K562 (cell line): ENCODE data around the gene SLC31A1.

Source experiments
- CTCF ChIP-seq, 3 experiments: IDR thresholded peaks in 2 of 3; conservative IDR thresholded peaks in 1 of 3; 2 replicates each; pipeline ENCODE4 v1.5.1; 2011 to 2012; ENCODE audit warnings: low read length in 3 of 3, mild to moderate bottlenecking in 3 of 3, control low read depth in 2 of 3, improper control_type of control experiment in 1 of 3, inconsistent platforms in 1 of 3, low read depth in 1 of 3, mixed read lengths in 1 of 3, moderate library complexity in 1 of 3; ENCODE audit not compliant: insufficient read depth in 2 of 3
- ELK3 ChIP-seq: fragments of 450-650 bp; formaldehyde crosslinking; IDR thresholded peaks from 2 replicates; pipeline ENCODE4 v1.4.0; 2020; ENCODE audit warnings: mild to moderate bottlenecking
- FOS ChIP-seq: IDR thresholded peaks from 3 replicates; pipeline ENCODE4 v1.6.1; 2011; ENCODE audit not compliant: insufficient read length; ENCODE audit errors: extremely low read depth
- KLF13 ChIP-seq: fragments of 450-650 bp; IDR thresholded peaks from 2 replicates; pipeline ENCODE4 v1.6.1; 2016; ENCODE audit warnings: missing genetic modification characterization, low read depth, mild to moderate bottlenecking, missing compliant biosample characterization, moderate library complexity, borderline replicate concordance
- MYC ChIP-seq, 2 experiments: fragments of 250-450 bp in 1 of 2; sonication (Bioruptor Pico) in 1 of 2; IDR thresholded peaks; 2 replicates each; pipeline versions ENCODE4 v1.5.1 to v1.6.1; 2012 to 2021; ENCODE audit warnings: low read depth in 2 of 2, borderline replicate concordance in 1 of 2, improper control_type of control experiment in 1 of 2, low read length in 1 of 2, mild to moderate bottlenecking in 1 of 2, moderate library complexity in 1 of 2
- PATZ1 ChIP-seq: fragments of 250-450 bp; sonication (Bioruptor Pico); IDR thresholded peaks from 2 replicates; pipeline ENCODE4 v1.5.0; 2020; ENCODE audit warnings: mild to moderate bottlenecking, borderline replicate concordance
- SP1 ChIP-seq: sonication (generic); formaldehyde crosslinking; IDR thresholded peaks from 2 replicates; pipeline ENCODE4 v1.8.1; 2022; ENCODE audit warnings: mild to moderate bottlenecking, missing genetic modification reagents
- ZBED1 ChIP-seq: IDR thresholded peaks from 2 replicates; pipeline ENCODE4 v1.6.1; 2014
- ZFP36 ChIP-seq: fragments of 150-350 bp; IDR thresholded peaks from 2 replicates; pipeline ENCODE4 v1.6.1; 2018; ENCODE audit warnings: low read length, low read depth; ENCODE audit not compliant: partially characterized antibody
- ZNF121 ChIP-seq: sonication (generic); formaldehyde crosslinking; conservative IDR thresholded peaks from 2 replicates; pipeline ENCODE4 v1.8.0; 2022; ENCODE audit warnings: missing genetic modification reagents
- ZNF23 ChIP-seq: fragments of 250-450 bp; sonication (Bioruptor Pico); IDR thresholded peaks from 2 replicates; pipeline ENCODE4 v1.4.0; 2020; ENCODE audit warnings: mild to moderate bottlenecking
- TF ChIP-seq, protein P1 (sequence below): fragments of 450-650 bp; formaldehyde crosslinking; IDR thresholded peaks from 2 replicates; pipeline ENCODE4 v1.4.0; 2022; ENCODE audit warnings: mild to moderate bottlenecking, moderate library complexity

GRCh38 chr9:113221003-113221799 lies at the start of gene SLC31A1, which contains the start of gene FKBP15:
- TF ChIP-seq PATZ1 (CRISPR knock-in tag) (no peak), ZFP36 (no peak), ZNF121 (CRISPR knock-in tag) (no peak), ZNF23 (CRISPR knock-in tag) (no peak), KLF13 (tag) (no peak), SP1 (CRISPR knock-in tag) (no peak; the same call in 1 of the 2 replicates), MYC (IDR thresholded peaks at IDR 0.05; ENCODE audit: low read depth, low read length) (peak; percentile 73), MYC (CRISPR knock-in tag; IDR thresholded peaks at IDR 0.05; ENCODE audit: borderline replicate concordance, low read depth) (no peak), FOS (peak; percentile 24), CTCF (IDR thresholded peaks at IDR 0.05 in 2 of 3, conservative IDR thresholded peaks at IDR 0.05 in 1 of 3; ENCODE audit: insufficient read depth in 2 of 3, low read depth in 1 of 3, low read length in 3 of 3) (no peak), ZBED1 (no peak), ELK3 (CRISPR knock-in tag) (no peak)
- TF ChIP-seq, protein P1, sequence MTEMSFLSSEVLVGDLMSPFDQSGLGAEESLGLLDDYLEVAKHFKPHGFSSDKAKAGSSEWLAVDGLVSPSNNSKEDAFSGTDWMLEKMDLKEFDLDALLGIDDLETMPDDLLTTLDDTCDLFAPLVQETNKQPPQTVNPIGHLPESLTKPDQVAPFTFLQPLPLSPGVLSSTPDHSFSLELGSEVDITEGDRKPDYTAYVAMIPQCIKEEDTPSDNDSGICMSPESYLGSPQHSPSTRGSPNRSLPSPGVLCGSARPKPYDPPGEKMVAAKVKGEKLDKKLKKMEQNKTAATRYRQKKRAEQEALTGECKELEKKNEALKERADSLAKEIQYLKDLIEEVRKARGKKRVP, result no peak
